Stimulated activated naive CD8-positive, alpha-beta T cell treated with anti-CD3 and anti-CD28 coated beads, Interleukin-15, Interleukin-2, amounts not matched to agents 100 U/mL and 50 U/mL, for 24 hours (primary cell): Measurements from ENCODE around the gene EPB41L1.

Source experiments
- ATAC-seq: fragments of 150-1000 bp; cut with Tn5 transposase; one replicate; pipeline ENCODE4 v1.10.0; 2021
- DNase-seq: peaks from one replicate; pipeline ENCODE4 v3.0.0; 2021

The EPB41L1 gene

DNA sequence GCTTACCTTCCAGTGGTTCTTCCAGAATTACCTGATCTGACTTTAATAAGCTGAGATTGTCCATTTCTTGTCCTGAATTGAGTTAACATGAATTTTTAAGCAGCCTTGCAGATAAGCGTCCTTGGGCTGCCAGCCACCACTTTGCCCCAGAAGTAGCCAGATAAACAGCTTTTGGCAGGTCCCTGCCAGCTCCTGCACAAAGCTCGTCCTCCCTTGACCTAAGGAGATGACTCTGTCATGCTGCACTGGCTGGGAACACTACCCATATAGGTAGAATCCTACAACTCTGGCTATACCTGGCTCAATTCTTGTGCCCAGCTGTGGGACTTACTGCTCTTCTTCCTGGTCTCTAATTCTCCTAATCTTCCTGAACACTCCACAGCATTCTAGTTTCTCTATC lies 42.1 kb downstream of the EPB41L1 start:
- no peak for DNase-seq
- no peak for ATAC-seq

DNA sequence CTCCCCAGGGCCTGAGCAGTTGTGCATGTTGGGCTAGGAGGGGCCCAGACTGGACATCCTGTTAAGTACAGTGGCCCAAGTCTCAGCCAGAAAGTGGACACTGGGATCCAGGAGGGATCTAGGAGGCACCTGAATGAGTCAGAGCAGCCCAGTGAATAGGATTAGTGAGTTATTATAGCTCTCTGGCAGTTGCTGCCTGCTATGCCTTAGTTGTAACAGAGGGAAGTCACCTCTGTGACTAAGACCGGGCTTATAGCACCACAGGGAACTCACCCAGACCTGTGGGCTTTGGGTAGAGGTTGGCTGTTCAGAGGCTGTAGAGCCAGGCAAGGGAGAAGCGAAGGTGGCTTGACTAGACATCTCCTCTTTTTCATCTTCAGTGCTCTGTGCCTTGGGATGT lies 42.7 kb downstream of the EPB41L1 start:
- ATAC-seq = no peak
- no peak for DNase-seq

DNA sequence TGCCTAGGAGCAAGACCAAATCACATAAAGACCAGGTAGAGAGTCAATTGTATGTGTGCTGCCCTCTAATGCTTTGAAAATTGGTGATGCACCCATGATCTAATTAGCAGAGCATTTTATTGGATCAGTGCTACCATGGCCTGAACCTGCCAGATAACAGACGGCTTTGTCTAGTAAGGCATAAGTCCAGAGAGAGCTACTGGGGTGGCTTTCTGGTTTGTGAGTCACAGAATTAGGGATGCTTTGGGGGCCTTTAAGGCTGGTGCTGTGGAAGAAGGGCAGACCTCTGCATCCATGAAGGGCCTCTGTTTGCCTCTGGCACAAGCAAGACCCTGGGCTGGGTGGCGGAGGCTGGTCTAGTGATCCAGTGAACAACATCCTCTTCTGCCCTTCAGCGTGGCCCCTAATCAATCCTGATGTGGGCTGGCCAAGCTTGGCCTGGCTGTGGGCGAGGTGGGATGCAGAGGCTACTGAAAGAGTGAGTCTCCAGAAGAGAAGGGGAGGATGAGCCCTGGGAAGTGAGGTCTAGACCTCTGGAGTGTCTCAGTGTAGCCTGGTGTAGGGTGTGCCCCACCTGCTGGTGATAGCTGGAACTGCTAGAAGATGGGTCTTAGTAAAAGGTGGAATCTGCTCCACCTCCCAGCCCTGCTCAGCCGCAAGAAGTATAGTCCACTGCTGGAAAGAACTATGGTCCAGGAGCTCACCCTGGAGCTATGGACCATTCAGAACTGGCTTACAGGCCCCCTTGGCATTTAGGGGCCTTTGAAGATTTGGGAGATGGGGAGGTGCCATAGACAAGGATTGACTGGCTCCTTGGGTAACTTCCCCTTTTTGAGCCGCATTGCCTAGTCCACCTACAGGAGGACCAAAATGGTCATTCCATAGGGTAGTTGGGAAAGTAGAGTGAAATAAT lies 45.1 kb downstream of the EPB41L1 start:
- peak; percentile 65 for ATAC-seq
- peak; percentile 81 for DNase-seq

DNA sequence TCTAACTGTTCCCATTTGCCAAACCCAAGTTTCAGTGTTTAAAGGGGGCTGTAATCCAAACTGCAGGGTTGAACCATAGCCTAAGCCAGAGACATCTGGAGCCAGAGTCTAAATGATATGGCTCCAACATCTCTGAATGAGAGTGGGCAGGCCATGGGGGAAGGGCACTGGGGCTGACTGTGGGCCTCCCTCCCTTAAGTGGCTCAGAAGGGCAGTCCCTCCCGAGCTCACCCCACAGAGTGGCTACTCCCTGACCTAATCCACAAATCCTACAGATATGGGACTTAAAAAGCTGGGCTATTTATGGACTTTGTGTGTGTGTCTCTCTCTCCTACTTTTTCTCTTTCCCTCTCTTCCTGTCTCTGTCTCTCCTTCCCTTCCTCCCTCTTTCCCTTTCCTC lies 45.9 kb downstream of the EPB41L1 start:
- DNase-seq (no peak), ATAC-seq (no peak)

DNA sequence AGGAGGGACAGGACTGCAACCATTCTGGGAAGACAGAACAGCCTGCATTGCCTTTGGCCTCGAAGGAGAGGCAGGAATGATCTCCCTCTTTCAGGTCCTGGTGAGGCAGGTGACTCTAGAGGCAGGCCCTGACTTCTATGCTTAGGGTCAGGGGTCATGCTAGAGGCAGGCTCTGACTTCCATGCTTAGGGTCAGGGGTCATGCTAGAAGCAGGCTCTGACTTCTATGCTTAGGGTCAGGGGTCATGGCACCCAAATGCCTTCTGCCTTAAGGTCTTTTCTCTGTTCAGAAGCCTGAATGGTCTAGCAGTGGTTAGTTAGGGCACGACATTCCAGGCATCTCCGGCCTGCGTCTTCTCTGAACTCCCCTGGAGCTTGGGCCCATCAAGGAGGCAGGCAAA lies 46.7 kb downstream of the EPB41L1 start:
- DNase-seq = no peak
- no peak for ATAC-seq

DNA sequence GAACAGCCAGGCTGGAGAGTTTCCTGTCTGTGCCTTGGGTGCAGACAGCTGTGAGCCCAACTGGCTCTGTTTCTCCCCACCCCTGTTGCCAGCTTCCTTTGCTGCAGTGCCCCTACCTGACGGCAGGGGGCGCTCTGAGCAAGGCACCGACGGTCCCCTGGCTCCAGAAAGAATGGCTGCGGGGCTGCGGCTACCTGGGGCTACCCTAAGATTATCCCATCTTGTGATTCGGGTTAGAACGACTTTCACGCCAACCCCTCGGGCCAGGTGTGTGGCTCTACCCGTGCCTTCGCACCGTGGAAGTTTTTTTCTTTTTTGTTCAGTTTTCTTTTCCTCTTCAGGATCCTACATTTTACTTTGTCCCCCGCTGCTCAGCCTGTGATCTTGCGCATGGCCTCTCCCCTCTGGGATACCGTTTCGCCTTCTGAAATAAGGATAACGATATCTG lies 48.4 kb downstream of the EPB41L1 start:
- ATAC-seq = peak; percentile 67
- peak; percentile 84 for DNase-seq

DNA sequence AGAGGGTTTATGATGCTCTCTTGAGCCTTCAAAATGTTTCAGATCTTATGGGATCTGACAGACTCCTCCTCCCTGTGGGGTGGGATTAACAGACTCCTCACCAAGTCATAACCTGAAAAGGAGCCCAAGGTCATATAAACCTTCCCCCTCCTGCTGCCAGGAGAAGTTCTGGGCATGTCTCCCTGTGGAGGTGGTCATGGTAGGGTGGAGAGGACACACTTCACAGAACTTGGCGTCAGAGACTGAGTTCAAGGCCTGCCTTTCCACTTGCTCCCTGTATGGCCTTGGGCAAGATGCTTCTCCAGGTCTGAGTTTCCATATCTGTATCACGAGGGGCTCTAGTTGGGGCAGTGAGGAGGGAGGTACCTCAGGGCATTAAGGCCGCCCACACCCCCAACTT lies 49.3 kb downstream of the EPB41L1 start:
- ATAC-seq (no peak), DNase-seq (no peak)

DNA sequence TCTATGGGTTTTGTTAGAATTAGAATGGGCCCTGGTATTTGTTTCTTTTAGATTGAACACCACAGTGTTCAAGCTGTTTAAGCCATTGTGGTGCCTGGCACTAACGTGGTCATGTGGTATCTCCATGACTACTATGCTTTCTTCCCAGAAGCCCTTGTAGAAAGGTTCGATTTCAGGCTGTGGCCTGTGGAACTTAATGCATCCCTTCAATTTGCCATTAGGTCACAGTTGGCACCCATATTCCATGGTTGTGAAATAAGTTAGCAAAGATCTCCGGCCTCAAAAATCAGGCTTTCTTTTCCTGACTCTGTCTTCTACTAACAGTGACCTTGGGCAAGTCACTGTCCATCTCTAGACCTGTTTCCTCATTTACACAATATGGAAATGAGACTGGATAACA lies 50.5 kb downstream of the EPB41L1 start:
- DNase-seq (no peak), ATAC-seq (no peak)

DNA sequence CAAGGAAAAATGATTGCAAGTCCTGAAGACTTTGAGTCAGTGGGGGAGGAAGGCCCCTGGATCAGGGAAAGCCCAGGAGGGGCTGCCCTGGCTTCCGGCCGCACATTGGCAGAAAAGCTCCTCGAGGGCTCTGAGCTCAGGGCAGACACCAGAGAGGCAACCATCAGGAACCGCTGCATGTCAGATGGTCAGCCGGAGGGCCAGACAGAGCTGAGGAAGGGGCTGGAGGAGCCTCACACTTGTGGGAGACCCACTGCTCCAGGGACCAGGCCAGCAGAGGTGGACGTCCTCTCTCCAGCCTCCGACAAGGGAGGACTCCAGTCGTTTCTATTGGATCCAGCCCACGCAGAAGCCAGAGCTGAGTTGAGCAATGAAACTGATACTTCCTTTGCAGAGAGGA lies 51.5 kb downstream of the EPB41L1 start:
- no peak for DNase-seq
- ATAC-seq = no peak

DNA sequence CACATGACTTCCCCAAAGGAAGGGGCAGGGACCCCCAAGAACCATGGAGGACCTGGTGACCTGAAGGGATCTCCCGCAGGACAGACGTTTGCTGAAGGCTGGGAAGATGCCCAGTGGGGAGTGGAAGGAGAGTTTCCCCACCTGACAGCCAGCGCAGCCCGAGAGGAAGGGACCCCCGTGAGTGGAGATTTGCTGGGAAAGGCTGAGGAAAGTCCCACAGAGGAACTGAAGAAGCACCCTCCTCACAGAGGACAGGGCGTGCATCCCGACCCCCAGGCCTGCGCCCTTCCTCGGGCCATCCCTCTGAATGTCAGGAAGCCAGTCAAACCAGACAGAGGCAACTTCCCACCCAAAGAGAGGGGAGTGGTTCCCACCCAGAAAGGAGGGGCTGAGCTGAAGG lies 52.1 kb downstream of the EPB41L1 start:
- no peak for ATAC-seq
- no peak for DNase-seq

DNA sequence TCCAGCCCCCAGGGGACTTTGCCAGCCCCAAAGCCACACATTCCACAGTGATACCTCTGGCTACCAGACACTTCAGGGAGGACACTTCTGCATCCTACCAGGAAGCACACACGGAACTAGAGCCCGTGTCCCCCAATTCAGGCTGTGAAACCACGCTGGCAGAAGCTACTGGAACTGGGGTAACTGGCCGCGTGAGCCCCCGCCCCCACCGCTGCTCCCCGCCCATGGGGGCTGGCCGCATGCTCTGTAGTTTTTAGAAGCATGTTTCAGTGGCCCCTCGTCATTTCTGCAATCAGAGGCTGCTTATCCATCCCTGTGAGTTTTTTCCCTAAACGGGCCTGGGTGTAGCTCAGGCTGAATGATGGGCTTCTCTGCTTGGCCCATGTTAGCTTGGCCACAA lies 53.1 kb downstream of the EPB41L1 start:
- no peak for DNase-seq
- no peak for ATAC-seq

DNA sequence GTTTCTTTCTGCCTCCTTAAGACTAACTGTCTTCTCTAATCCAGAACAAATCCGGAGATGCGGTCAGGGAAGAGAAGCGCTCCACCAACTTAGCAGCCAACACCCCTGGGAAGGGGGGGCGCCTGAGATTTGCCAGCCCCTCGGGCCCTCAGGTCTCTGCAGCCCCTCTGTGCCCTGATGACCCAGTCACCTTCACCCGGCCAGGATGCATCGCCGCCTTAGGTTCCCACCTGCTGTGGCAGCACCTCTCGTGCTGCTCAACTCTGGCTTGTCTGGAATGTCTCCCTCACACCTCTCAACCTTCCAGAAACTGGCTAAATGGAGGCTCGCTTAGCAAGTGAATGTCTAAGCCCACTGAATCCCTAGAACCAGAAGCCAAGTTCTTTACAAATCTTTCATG lies 53.7 kb downstream of the EPB41L1 start:
- DNase-seq = no peak

DNA sequence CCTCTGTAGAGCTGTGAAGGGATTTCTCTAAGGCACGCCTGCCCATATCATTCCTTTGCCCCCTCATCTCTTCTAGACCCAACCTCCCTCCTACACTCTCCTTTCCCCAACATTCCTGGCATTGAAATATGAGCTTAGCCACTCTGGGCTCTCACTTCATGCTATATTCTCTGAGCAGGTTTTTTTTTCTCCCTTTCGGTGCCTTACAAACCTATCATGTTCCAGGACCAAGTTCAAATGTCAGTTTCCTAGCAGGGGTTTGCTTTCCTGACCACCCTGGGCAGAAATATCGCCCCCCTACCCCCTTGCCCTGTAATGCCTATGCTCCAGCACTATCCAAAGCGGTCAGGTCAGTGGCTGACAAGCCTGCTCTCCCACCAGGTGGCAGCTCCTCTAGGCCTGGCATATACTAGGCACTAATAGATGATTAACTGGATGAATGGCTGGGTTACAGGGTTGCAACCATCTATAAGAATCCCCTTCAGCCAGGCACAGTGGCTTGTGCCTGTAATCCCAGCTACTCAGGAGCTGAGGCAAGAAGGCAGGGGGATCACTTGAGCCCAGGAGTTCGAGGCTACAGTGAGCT lies 56.0 kb downstream of the EPB41L1 start:
- no peak for ATAC-seq
- no peak for DNase-seq

More for the DNA sequence above, 53.7 kb downstream of the EPB41L1 start:
- ATAC-seq = no peak

DNA sequence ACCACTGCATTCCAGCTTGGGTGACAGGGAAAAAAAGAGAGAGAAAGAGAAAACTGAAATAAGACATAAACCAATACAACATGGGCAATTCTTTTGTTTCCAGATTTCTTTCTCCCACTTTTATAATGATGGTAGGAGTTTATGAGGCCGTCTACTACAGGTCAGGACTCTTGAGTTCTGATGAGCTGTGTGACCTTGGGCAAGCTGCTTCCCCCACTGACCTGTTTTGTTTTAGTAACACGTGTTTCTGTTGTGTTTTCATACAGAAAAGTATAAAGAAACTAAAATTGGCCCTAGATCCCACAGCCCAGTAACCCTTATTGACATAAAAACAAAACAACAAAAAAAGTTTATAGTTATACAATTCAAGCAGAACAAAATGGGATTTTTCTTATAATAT lies 58.8 kb downstream of the EPB41L1 start:
- no peak for DNase-seq
- no peak for ATAC-seq

DNA sequence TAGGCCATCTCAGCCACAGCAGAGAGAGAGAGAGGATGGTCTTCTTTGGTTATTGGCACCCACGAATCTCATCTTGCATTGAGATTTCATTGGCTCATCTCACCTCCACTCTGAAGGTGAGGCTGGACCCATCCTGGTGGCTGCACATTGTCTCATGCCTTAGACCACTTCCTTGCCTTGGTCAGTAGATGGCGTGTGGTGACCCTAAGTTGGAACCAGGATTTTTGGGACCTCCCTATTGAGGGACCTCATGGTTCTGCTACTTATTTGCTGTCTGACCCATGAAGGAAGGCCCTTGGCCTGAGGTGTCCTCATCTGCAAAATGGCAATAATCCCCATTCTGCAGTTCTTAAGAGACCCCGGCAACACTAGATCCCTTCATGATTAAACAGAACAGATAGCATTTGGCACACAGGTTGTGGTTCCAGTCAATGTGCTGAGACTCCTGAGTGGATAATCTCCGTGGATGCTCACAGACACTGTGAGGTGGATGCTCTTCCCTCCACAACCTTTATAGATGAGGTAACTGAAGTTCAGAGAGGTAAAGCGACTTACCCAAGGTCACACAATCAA lies 60.2 kb downstream of the EPB41L1 start:
- no peak for ATAC-seq

DNA sequence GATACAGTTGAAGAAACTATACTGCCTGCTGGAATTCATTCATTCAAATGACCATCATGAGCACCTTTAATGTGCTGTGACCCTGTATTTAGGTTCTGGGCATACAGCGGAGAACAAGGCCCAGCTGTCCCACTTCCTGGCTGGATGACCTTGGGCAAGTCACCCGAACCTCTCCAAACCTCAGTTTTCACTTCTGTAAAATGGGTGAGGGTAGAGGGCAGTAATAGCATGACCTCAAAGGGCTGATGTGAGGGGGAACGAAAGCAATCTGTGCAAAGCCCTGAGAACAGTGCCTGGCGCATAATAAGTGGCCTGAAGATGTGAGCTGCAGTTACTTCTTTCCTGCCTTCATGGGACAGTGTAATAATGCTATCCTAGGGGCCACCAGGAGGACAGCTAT lies 61.2 kb downstream of the EPB41L1 start:
- ATAC-seq (no peak), DNase-seq (no peak)

More for the DNA sequence above, 60.2 kb downstream of the EPB41L1 start:
- DNase-seq = peak; percentile 19

DNA sequence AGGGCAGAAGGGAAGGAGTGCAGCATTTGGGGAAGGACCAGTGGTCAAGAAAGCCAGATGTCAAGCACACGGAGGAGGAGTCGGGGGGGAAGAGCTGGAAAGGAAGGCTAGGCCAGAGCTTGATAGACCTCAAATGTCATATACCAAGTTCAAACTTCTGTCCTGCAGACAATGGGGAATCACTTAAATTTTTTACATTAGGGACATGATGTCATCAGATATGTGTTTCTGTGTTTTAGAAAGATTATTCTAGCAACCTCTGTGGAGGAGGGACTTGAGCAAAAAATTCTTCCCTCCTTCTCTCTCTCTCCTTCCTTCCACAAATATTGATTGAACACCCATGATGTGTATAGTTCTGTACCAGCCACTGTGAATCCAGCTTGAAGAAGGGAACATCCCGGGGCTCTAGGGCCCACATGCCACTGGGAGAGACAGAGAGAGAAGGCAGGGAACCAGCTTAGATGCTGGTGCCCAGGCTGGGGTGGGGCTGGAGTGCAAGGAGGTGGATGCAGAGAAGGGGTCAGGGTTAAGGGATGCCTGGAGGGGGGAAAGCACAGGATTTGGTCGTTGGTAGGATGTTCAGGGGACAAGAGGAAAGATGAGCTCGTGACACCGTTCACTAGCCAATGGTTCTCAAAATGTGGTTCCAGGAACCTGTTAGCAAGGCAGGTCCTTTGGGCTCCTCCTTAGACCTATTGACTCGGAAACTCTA lies 61.9 kb downstream of the EPB41L1 start:
- ATAC-seq = no peak

DNA sequence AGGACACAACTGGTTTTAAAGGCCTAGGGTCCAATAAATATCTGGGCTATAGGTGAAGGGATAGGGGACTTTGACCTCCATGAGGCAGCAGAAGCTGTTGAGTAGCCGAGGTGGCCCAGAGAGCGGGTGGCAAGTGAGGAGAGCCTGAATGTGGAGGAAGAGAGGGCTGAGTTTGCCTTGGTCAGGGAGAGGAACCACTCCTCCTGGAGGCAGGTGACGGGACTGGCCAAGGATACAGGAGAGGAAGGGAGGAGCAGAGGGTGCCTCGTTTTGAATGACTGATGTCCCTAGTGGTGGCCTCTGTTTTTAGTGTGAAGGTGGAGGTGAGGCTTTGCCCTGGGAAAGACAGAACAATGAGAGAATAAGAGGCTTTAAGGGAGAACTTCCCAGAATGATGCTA lies 62.7 kb downstream of the EPB41L1 start:
- DNase-seq (no peak), ATAC-seq (no peak)

More for the DNA sequence above, 61.9 kb downstream of the EPB41L1 start:
- DNase-seq = no peak

DNA sequence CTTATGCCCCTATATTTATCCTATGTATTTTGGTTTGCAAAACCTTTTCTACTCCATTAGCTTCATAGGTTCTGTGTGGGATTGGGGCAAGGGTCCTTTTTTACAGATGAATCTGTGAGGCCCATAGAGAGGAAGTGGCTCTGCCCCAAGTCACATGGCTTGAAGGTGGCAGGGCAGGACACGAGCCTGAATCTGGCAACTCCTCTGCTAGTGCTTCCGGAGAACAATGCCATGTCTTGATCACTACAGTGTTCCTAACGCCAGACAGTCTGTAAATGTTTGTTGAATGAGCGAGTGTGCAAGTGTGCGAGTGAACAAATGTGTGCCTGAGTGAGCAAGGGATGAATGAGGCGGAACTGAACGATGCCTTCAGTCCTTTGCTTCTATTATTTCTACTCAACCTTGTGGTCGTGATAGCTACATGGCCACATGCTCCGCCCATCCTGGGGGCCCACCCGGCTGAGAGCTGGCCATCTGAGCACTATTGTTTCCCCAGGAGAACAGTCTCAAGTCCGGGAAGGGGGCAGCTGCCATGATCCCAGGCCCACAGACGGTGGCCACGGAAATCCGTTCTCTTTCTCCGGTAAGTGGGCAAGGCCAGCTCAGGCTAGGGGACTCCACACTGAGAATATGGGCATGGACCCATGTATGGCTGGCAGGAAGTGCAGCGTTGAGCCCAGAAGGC lies 64.0 kb downstream of the EPB41L1 start:
- DNase-seq = no peak
- ATAC-seq = no peak

DNA sequence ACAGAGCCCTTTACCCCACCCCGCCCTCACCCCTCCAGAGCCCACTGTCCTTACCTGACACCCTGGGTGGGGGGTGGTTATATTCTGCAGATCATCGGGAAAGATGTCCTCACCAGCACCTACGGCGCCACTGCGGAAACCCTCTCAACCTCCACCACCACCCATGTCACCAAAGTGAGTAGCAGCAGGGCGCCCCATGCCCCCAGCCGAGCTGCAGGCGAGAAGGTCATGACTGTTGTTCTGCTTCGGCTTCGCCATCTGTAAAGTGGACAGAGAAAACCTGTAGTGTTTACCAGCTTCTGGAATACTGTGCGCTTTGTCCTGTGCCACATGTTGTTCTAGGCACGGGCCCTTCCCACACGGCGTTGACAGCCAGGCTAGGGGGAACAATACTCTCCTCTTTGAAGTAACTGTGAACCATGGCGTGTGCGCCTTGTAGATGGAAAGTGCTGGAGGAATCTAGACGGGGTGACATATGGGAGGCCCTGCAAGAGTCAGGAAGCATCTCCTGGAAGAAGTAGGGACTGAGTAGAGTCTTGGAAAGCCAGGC lies 65.2 kb downstream of the EPB41L1 start:
- DNase-seq = no peak
- ATAC-seq = no peak

DNA sequence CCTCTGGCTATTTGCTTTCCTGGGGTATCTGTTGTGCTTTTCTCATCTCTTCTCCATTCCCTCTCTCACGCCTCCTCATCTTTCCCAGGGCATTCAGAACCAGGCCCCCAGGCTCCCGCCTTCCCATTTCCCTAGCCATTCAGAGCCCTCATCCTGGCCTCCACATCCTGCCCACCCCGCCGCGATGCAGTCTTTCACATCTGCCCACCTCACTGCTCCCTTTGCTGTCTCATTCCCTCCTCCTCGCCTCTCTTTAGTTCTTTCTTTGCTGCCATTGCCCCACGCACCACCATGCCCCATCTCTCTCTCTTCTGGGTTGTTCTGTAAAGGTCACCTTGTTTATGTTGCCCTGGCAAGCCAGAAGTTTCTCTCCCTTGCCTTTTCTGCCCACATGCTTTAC lies 71.1 kb downstream of the EPB41L1 start:
- ATAC-seq (no peak), DNase-seq (no peak)

DNA sequence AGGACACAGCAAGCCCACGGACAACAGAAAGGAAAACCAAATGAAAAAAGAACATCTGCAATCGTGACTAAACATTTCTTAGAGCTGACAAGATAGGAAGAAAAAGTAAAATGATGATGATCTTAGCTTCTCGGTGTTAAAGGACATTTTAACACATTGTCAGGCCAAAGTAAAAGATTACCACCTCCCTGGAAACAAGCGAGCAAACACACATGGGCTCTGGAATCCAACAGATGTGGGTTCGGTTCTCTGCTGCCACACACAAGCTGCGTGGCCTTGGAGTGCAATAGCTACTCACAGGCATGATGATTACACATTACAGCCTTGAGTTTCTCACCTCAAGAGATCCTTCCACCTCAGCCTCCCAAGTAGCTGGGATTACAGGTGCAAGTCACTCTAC lies 74.2 kb downstream of the EPB41L1 start:
- ATAC-seq (no peak), DNase-seq (no peak)
